SH-SY5Y (cell line): ENCODE measurements around the gene MARK1.

Experiments
- GATA2 ChIP-seq: IDR thresholded peaks from 2 replicates; pipeline ENCODE4 v1.6.1; 2011; ENCODE audit warnings: mild to moderate bottlenecking, low read depth, low read length
- GATA3 ChIP-seq: IDR thresholded peaks from 2 replicates; pipeline ENCODE4 v1.6.1; 2011; ENCODE audit warnings: low read depth, mild to moderate bottlenecking, low read length, moderate library complexity

The MARK1 gene

GRCh38 chr1:220516014-220516721, 11.8 kb upstream of the MARK1 start:
- no peak for TF ChIP-seq GATA3
- no peak for TF ChIP-seq GATA2

- TF ChIP-seq GATA3: no peak
- no peak for TF ChIP-seq GATA2
Observed at GRCh38 chr1:220516722-220517042, 11.3 kb upstream of the MARK1 start.

GRCh38 chr1:220521778-220522177, 6.2 kb upstream of the MARK1 start:
- no peak for TF ChIP-seq GATA3
- TF ChIP-seq GATA2: no peak

GRCh38 chr1:220526294-220526693, 1.6 kb upstream of the MARK1 start:
- TF ChIP-seq GATA3 (no peak), GATA2 (no peak)

- TF ChIP-seq GATA3 (no peak), GATA2 (no peak)
Observed at GRCh38 chr1:220527279-220527907, 543 bp upstream of the MARK1 start.

GRCh38 chr1:220528679-220529501, 954 bp downstream of the MARK1 start:
- no peak for TF ChIP-seq GATA3
- TF ChIP-seq GATA2: no peak

- TF ChIP-seq GATA3 (peak; percentile 42; the same call in 1 of the 2 replicates), GATA2 (no peak; the same call in 1 of the 2 replicates)
Observed at GRCh38 chr1:220529521-220530020, 1.6 kb downstream of the MARK1 start.

DNA sequence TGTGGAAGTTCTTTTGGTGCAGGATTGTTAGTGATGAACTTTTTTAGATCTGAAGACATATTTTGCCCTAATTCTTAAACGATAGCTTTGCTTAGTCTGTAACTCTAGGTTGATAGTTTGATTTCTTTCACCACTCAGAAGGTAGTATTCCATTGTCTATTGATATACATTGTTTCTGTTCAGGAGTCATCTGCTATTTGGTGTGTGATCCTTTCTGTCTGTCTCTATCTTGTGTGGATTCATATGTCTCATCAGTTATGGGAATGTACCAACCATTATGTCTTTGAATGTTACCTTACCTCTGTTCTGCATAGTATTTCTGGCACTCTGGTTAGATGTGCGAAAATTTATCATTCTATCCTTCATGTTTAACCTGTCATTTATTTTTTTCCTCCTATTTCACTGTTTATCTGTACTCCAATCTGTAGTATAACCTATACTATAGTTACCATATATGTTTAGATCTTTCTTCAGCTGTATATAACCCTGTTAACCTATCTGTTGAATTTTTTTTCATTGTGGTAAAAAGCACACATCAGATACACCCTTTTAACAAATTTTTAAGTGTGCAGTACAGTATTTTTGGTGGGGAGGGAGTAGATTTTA, 5.7 kb downstream of the MARK1 start:
- no peak for TF ChIP-seq GATA3
- TF ChIP-seq GATA2: no peak

GRCh38 chr1:220544901-220545303, 17.0 kb downstream of the MARK1 start:
- TF ChIP-seq GATA3 (no peak), GATA2 (no peak)

DNA sequence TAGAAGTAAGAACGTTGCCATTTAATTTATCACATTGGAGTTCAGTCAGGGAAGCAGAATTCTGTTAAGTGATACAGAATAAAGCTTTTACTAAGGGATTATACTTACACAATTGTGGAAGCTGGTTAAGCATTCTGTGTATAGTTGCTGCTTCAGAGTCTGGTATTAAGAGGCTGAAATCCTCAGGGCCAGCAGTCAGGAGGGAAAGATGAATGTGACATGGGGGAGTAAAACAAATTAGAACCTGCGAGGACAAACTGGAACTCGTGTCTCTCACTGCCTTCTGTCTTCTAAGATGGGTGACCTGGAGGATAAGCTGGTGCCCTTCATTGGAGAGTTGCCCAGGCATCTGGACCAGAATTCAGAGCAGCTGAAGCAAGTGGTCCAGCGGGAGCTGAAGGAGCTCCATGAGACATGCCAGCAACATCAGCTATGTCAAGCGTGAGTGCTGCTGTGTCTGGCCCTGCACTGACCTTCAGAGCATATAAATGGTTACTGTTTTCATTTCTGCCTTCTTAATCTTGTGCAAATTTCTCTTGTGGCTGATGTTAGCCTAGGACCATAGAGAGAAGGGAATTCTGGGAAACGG, 23.0 kb downstream of the MARK1 start:
- TF ChIP-seq GATA3 (no peak), GATA2 (no peak)

DNA sequence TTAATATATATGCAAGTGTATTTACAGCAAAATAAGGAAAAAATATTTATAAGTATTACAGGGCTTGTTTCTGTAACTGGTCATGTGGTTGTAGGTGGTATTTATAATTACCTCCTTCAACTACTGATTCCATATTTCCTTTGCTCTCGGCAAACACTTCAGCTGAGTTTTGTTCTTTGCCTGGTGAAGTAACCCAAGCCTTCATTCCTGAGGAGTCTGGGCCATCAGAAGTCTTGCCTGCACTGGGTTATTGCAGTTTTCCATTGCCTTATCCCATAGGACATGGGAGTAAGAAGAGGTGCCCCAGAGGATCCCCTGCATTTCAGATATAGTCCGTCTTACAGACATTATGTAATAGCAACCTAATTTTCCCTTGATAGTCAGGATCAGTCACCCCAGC, 23.8 kb downstream of the MARK1 start:
- TF ChIP-seq GATA2 (no peak), GATA3 (no peak)

DNA sequence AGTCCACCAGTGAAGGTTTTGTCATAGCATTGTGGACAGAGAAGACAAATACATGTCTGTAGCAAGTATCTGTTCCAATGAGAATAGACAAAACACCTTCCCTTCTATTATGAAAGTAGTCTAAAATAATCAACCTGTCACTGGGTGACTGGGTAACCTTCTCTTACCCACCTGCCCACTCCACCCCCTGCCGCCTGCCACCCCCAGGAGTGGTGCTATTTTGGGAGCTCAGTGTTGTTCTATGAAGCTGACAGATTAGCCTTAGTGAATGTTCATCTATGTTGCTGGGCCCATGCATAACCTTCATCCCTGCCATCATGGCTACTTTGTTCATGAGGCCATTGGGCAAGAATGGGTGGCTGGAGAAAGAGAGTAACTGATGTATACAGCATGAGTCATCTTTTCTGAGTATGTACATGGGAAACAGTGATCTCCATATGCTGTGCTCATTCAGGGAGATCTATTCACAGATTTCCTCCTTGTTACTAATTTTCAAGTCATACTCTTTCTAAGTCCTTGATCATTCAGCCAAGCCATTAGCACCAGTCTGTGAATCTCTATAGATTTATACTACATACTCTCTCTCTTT, 24.8 kb downstream of the MARK1 start:
- TF ChIP-seq GATA2 (no peak), GATA3 (no peak)

DNA sequence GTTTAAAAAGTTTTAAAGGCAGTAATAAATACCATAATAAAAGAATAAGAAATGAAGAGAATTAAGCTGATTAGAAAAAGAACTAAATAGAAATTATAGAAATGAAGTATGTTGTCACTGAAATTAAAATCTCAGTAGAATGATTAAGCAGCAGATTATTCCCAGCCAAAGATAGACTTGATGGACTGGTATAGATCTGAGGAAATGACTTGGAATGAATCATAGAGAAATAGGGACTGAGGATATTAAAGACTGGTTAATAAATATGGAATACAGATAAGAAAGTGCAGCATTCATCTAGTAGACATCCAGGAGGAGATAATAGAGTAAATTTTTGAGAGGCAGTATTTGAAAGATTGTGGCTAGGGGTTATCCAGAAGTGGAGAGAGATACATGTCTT, 28.7 kb downstream of the MARK1 start:
- no peak for TF ChIP-seq GATA2
- no peak for TF ChIP-seq GATA3
